RCC 7860 (cell line): ENCODE data around the gene HLA-DRB5.
"Not testable (repeated sequence)": the region's sequence is repeated elsewhere in the genome, so short reads cannot be mapped to it uniquely, and the experiment has no call there.

Experiments used
- DNase-seq: peaks from one replicate; pipeline ENCODE4 v3.0.0-alpha.2; 2015; ENCODE audit warnings: low spot score
- FAIRE-seq: peaks from 2 replicates; lab custom pipeline; 2012; peaks lifted over from hg19 to GRCh38; lab: Jason Lieb, UNC

Gene HLA-DRB5

GRCh38 chr6:32517654-32518445 is 12.2 kb downstream of the HLA-DRB5 start:
- DNase-seq, result no peak
- no peak for FAIRE-seq

DNA sequence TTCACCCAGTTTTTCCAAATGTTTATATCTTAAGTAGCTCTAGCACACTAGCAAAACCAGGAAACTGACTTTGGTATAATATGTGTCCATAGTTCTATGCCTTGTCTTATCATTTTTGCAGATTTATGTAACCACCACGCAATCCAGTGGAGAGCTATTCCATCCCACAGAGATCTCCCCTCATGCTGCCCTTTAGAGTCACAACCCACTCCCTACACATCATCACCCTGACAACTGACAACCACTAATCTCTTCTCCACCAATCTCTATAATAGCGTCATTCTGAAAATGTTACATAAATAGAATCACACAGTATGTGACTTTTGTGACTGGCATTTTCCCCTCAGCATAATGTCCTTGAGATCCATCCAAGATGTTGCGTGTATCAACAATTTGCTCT is 29.1 kb downstream of the HLA-DRB5 start:
- no peak for FAIRE-seq
- no peak for DNase-seq

DNA sequence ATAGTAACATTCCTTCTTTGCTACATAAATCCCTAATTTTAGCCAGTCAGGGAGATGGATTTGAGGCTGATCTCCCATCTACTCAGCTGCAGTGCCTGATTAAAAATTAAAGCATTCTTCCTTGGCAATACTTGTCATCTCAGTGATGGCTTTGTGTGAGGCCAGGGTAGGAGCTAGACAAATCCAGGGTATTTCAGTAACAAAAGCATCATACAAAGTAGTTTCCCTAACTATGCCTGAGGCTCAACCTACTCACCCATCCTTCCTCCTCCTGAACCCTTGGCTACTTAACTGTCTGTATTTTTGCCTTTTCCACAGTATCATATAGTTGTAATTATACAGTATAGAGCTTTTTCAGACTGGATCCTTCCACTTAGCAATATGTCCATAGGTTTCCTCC is 37.7 kb downstream of the HLA-DRB5 start:
- no peak for DNase-seq
- FAIRE-seq, result no peak

DNA sequence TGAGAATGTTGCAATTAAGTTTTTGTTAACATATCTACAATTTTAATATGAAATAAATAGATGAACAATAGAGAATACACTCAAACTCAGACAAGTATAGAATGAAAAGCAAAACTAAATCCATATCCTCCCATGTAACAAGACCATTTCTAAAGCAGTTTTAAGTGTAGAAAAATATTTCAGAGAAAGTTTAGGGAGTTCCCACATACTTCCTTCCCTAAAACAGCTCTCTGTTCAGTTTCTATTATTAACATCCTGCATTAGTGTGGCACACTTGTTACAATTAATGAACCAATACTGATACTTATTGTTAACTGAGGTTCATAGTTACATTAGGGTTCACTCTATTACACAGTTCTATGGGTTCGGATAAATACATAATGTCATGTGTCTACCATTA is 38.4 kb downstream of the HLA-DRB5 start:
- no peak for FAIRE-seq

DNA sequence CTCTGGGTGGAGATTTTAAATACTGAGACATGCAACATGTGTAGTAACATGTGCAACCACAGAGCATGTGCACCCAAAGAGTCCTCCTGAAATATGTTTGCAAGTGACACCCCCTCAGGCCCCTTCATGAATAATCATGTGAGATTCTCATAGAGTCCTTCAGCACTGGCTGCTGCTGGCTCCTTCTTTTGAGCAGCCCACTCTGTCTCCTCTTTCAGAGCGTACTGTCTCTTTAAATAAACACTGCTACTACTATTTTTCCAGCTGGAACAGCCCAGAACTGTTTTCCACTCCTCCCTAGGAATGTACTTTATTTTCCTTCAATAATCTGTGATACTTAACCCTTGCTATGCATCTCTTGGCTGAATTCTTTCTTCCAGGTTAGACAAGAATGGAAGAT is 42.0 kb downstream of the HLA-DRB5 start:
- DNase-seq (no peak), FAIRE-seq (no peak)

More for the DNA sequence above, 38.4 kb downstream of the HLA-DRB5 start:
- DNase-seq, result no peak

DNA sequence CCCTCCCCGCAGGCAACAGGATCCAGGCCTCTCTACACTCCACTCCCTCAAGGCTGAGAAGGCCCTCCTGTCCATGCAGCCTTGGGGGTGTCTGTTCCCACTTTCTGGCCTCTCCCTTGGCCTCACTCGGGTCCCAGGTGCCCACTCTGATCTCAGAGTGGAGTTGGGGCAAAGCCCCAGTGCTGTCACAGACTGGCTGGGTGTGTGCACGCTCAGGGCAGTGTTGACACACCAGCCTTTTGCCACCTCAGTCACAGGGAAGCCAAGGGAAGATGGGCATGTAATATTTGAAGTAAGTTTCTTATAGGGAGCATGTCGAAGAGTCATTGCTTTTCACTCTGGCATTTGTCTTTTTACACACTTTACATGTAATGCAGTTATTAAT is 45.5 kb downstream of the HLA-DRB5 start:
- DNase-seq, result no peak
- no peak for FAIRE-seq

- DNase-seq (no peak), FAIRE-seq (no peak)
These were observed 46.0 kb downstream of the HLA-DRB5 start for GRCh38 chr6:32483968-32484613.

GRCh38 chr6:32475392-32476206 is 54.5 kb downstream of the HLA-DRB5 start:
- no peak for FAIRE-seq
- no peak for DNase-seq

- FAIRE-seq, result not testable (repeated sequence)
These were observed 56.4 kb downstream of the HLA-DRB5 start for GRCh38 chr6:32473376-32474348.

DNA sequence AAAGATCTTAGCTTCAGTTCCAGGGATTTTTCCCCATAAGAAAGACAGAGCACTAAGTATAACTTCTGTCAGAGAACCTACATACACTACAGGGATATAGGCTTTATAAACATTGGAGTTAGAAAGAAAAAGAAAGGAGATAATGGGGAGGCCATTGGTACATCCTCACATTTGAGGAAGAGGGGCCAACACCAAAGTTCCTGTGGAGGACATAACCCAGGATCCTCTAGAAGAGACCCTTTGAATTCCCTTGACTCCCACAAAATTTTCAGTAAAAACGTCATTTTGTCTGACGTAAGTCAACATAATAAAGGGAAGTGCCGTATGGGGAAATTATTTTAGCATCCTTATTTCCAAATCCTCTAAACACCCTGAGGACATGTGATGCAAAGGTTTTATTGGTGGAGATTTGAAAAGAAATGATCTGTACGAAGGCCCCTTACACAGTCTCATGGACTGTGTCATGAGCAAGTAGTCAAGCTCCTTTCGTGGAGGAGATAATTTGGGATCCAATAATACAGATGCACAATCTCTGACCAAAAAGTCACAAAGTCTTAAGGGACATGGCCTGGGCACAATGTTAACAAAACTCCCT is 57.2 kb downstream of the HLA-DRB5 start:
- FAIRE-seq (no peak), DNase-seq (no peak)

More at GRCh38 chr6:32473376-32474348, 56.4 kb downstream of the HLA-DRB5 start:
- DNase-seq, result not testable (repeated sequence)

GRCh38 chr6:32467743-32468503 is 62.2 kb downstream of the HLA-DRB5 start:
- not testable (repeated sequence) for FAIRE-seq, DNase-seq
